ENCODE measurements around the gene CCDC106. TPM values are rescaled to one million over a fixed set of nuclear protein-coding genes. Genes with fewer than 3 reads are reported as not detected.

CCDC106 gene
- total RNA-seq, 2 experiments from 2014 or later = 29.0 to 30.1 TPM

DNA sequence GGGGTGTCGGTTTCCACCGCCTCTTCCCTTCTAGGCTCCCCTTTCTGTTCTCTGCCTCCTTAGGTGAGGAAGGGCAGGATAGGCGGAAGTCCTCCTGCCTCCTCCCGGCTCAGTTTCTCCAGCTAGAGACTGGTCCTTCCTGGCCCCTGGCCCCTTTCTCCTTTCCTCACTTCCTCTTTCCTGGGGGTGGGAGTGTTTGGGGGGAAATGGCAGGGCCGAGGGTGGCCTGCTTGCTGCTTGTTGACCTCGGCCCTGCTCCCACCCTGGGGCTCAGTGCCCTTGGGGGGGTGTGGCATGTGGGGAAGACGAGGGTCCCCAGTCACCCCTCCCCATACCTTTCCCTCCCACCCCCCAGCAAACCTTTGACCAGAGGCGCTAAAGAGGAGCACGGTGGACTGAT is 11.8 kb downstream of the CCDC106 start:
- H4K20me1 ChIP-seq (ENCODE audit: insufficient read depth, low read length) = peaks cover 42% of the 10 kb centered on the region
- H3K27ac ChIP-seq (ENCODE audit: low read depth, low read length, poor library complexity, severe bottlenecking) = peak overlapping the region; percentile 5
- CTCF ChIA-PET (ENCODE audit: unreplicated experiment) = no interaction called here
- BruUV-seq (replicated peaks) = no TSS peak
- DNase-seq (ENCODE audit: low spot score) = no peak
- no peak overlapping the region for H3K4me2 ChIP-seq (ENCODE audit: low read length)
- H3K4me1 ChIP-seq (ENCODE audit: insufficient read depth, low read length, poor library complexity, severe bottlenecking) = peaks cover 30% of the 10 kb centered on the region
- no peak overlapping the region for H3K4me3 ChIP-seq (ENCODE audit: low read depth, low read length, poor library complexity, severe bottlenecking)
- peaks cover 93% of the 10 kb centered on the region for H3K36me3 ChIP-seq (ENCODE audit: insufficient read depth, low read length)
- POLR2A ChIA-PET = no interaction called here
- peaks cover 81% of the 10 kb centered on the region for H3K79me2 ChIP-seq (ENCODE audit: insufficient read depth, low read depth, low read length)
- TF ChIP-seq EZH2phosphoT487 (IDR thresholded peaks at IDR 0.05; ENCODE audit: borderline replicate concordance, low read depth, low read length) = no peak
- TF ChIP-seq, protein P1, sequence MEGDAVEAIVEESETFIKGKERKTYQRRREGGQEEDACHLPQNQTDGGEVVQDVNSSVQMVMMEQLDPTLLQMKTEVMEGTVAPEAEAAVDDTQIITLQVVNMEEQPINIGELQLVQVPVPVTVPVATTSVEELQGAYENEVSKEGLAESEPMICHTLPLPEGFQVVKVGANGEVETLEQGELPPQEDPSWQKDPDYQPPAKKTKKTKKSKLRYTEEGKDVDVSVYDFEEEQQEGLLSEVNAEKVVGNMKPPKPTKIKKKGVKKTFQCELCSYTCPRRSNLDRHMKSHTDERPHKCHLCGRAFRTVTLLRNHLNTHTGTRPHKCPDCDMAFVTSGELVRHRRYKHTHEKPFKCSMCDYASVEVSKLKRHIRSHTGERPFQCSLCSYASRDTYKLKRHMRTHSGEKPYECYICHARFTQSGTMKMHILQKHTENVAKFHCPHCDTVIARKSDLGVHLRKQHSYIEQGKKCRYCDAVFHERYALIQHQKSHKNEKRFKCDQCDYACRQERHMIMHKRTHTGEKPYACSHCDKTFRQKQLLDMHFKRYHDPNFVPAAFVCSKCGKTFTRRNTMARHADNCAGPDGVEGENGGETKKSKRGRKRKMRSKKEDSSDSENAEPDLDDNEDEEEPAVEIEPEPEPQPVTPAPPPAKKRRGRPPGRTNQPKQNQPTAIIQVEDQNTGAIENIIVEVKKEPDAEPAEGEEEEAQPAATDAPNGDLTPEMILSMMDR (conservative IDR thresholded peaks at IDR 0.05; ENCODE audit: low read length) = no peak
- intact Hi-C loops (cut with micrococcal nuclease; ENCODE audit: unreplicated experiment) = no loop called here
- no peak overlapping the region for H2AFZ ChIP-seq (ENCODE audit: low read length)
- no peaks in the 10 kb centered on the region for H3K9me2 ChIP-seq (ENCODE audit: insufficient read depth, low read length)
- no peaks in the 10 kb centered on the region for H3K9me3 ChIP-seq (ENCODE audit: low read length)

DNA sequence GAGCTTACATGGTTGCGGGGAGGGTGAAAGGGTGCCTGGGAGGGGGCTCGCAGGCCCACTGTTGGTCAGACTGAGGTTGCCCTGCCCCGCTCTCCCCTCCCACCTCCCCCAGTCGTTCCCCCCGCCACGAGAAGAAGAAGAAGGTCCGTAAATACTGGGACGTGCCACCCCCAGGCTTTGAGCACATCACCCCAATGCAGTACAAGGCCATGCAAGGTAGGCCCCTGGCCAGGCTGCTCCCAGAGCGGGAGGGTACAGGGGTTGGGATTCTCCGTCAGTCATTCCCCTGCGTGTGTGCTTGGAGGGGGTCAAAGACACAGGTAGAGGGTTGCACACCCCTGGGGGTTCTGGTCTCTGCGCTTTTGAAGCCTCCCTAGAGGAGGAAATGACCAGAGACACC is 12.4 kb downstream of the CCDC106 start:
- DNase-seq (ENCODE audit: low spot score) = no peak
- Histone ChIP-seq H3K27ac (ENCODE audit: low read depth, low read length, poor library complexity, severe bottlenecking) (no peak overlapping the region), H3K9me3 (ENCODE audit: low read length) (no peaks in the 10 kb centered on the region), H3K79me2 (ENCODE audit: insufficient read depth, low read depth, low read length) (peaks cover 78% of the 10 kb centered on the region), H2AFZ (ENCODE audit: low read length) (no peak overlapping the region), H3K4me2 (ENCODE audit: low read length) (no peak overlapping the region), H3K4me3 (ENCODE audit: low read depth, low read length, poor library complexity, severe bottlenecking) (no peak overlapping the region), H4K20me1 (ENCODE audit: insufficient read depth, low read length) (peaks cover 42% of the 10 kb centered on the region), H3K36me3 (ENCODE audit: insufficient read depth, low read length) (peaks cover 96% of the 10 kb centered on the region), H3K9me2 (ENCODE audit: insufficient read depth, low read length) (no peaks in the 10 kb centered on the region), H3K4me1 (ENCODE audit: insufficient read depth, low read length, poor library complexity, severe bottlenecking) (peaks cover 30% of the 10 kb centered on the region)
- POLR2A ChIA-PET = no interaction called here
- BruUV-seq (replicated peaks) = no TSS peak
- CTCF ChIA-PET (ENCODE audit: unreplicated experiment) = no interaction called here
- intact Hi-C loops (cut with micrococcal nuclease; ENCODE audit: unreplicated experiment) = no loop called here
- TF ChIP-seq, protein P1 (conservative IDR thresholded peaks at IDR 0.05; ENCODE audit: low read length) = no peak
- TF ChIP-seq EZH2phosphoT487 (IDR thresholded peaks at IDR 0.05; ENCODE audit: borderline replicate concordance, low read depth, low read length) = no peak

DNA sequence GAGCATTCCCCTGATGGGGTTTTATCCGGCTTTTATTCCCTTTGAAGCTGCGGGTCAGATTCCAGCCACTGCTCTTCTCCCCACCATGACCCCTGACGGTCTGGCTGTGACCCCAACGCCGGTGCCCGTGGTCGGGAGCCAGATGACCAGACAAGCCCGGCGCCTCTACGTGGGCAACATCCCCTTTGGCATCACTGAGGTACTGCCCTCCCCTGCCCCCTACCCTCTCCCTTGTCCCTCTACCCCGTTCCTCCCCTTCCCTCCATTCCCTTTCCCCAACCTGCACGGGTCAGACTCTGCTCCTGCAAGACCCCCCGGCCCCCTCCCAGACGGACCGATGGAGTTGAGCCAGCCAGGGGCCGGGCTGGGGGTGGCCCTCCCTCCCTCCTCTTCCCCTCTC is 13.0 kb downstream of the CCDC106 start:
- Histone ChIP-seq H3K4me2 (ENCODE audit: low read length) (no peak overlapping the region), H4K20me1 (ENCODE audit: insufficient read depth, low read length) (peaks cover 39% of the 10 kb centered on the region), H3K9me2 (ENCODE audit: insufficient read depth, low read length) (no peaks in the 10 kb centered on the region), H3K79me2 (ENCODE audit: insufficient read depth, low read depth, low read length) (peaks cover 72% of the 10 kb centered on the region), H3K27ac (ENCODE audit: low read depth, low read length, poor library complexity, severe bottlenecking) (no peak overlapping the region), H3K36me3 (ENCODE audit: insufficient read depth, low read length) (peaks cover 96% of the 10 kb centered on the region), H3K9me3 (ENCODE audit: low read length) (no peaks in the 10 kb centered on the region), H3K4me1 (ENCODE audit: insufficient read depth, low read length, poor library complexity, severe bottlenecking) (peaks cover 30% of the 10 kb centered on the region), H2AFZ (ENCODE audit: low read length) (no peak overlapping the region), H3K4me3 (ENCODE audit: low read depth, low read length, poor library complexity, severe bottlenecking) (no peak overlapping the region)
- no TSS peak for BruUV-seq (replicated peaks)
- no peak for TF ChIP-seq EZH2phosphoT487 (IDR thresholded peaks at IDR 0.05; ENCODE audit: borderline replicate concordance, low read depth, low read length)
- TF ChIP-seq, protein P1 (conservative IDR thresholded peaks at IDR 0.05; ENCODE audit: low read length) = no peak
- ChIA-PET CTCF (ENCODE audit: unreplicated experiment) (no interaction called here), POLR2A (no interaction called here)
- intact Hi-C loops (cut with micrococcal nuclease; ENCODE audit: unreplicated experiment) = no loop called here
- DNase-seq (ENCODE audit: low spot score) = no peak

Measured in OCI-LY7 (cell line).